DOHH2 (cell line): Measurements from ENCODE around the gene SNAI1.

Source experiments
- EZH2phosphoT487 ChIP-seq: fragments of 200-600 bp; sonication (generic); IDR thresholded peaks from 2 replicates; pipeline ENCODE4 v1.6.1; 2017; ENCODE audit warnings: borderline replicate concordance, mild to moderate bottlenecking, antibody characterized with exemption, low read length, moderate library complexity, mixed read lengths
- TF ChIP-seq, protein P1 (sequence below): fragments of 200-600 bp; sonication (generic); IDR thresholded peaks from one replicate; pipeline ENCODE4 v1.5.1; 2014; ENCODE audit warnings: antibody characterized with exemption, mild to moderate bottlenecking, low read depth, low read length; ENCODE audit not compliant: poor library complexity, severe bottlenecking

DNA sequence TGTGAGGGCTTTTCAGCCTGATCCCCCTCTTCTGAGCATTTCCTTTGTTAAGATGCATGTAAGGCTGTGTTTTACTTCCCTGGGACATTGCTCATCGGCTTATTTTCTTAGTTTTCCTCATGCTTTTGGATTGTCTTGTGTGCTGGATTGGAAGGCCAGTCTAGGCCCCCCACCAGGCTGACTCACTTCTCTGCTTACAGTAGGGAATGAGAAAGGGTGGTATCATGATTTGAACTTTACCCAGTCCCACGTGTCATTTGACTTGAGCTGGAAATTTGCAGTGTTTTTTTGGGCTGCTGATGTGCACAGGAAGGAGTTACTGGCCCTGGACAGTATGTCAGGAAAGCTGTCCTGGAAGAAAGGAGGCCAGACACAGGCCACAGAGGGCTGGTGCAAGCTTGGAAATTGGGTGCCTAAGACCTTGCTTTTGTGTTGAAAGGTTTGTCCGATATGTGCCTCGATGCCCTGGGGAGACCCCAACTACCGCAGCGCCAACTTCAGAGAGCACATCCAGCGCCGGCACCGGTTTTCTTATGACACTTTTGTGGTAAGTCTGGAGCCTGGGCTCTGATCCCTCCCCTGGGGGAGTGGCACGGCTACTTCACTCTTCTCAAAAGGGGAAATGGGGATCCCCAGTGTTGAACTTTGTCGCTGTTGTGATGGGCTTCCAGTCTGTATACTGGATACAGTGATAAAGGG lies 33.8 kb upstream of the SNAI1 start:
- TF ChIP-seq, protein P1, sequence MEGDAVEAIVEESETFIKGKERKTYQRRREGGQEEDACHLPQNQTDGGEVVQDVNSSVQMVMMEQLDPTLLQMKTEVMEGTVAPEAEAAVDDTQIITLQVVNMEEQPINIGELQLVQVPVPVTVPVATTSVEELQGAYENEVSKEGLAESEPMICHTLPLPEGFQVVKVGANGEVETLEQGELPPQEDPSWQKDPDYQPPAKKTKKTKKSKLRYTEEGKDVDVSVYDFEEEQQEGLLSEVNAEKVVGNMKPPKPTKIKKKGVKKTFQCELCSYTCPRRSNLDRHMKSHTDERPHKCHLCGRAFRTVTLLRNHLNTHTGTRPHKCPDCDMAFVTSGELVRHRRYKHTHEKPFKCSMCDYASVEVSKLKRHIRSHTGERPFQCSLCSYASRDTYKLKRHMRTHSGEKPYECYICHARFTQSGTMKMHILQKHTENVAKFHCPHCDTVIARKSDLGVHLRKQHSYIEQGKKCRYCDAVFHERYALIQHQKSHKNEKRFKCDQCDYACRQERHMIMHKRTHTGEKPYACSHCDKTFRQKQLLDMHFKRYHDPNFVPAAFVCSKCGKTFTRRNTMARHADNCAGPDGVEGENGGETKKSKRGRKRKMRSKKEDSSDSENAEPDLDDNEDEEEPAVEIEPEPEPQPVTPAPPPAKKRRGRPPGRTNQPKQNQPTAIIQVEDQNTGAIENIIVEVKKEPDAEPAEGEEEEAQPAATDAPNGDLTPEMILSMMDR = no peak
- no peak for TF ChIP-seq EZH2phosphoT487
